Measurements from ENCODE around the gene GC. TPM values are rescaled to one million over a fixed set of nuclear protein-coding genes. Genes with fewer than 3 reads are reported as not detected.

The GC gene
- total RNA-seq, 1 donor from 2014 or later = not detected

DNA sequence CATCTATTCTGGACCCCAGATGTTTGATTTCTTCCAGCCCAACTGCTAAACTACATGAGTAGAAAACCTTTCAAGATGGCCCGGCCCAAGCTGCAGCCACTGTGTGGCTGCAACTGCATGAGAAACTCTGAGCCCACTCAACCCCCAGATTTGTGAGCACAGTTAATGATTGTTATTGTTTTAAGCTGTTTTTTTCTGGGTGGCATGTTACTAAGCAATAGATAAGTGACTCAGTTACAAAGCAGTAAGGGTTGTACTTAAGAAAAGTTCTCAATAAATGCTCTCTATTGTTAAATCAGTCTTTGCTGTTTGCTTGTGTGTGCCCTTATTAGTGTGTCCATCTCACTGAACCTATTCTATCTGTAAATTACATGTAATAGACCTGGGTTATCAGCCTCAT lies 51.8 kb downstream of the GC start:
- no peak overlapping the region for H2AFZ ChIP-seq (ENCODE audit: low read depth, low read length)
- H3K36me3 Mint-ChIP-seq (ENCODE audit: low read depth, unreplicated experiment) = no peaks in the 10 kb centered on the region
- no peak overlapping the region for H3K27ac Mint-ChIP-seq (ENCODE audit: unreplicated experiment)

DNA sequence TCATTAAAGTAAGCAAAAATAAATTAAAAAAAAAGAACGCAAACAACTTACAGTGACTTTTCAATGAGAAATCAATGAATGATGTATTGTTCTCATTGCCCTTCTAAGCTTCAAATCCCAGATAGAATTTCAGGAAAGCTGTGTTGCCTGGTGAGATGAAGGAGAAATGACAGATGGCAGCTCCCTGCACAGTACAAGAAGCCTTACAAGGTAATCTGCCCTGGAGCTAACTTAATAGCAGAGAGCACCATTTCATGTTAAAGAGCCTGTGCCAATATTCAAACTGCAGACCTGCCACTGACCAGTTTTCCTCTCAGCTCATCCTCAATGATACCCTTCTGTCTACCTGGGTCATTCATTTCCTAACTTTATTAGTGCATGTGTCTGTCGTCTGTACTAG lies 54.0 kb downstream of the GC start:
- FAIRE-seq (no peak), DNase-seq (ENCODE audit: low read depth) (no peak)
- H3K4me3 Mint-ChIP-seq (ENCODE audit: unreplicated experiment) = no peak overlapping the region
- Histone ChIP-seq H4K20me1 (ENCODE audit: insufficient read depth, low read length) (no peaks in the 10 kb centered on the region), H3K27me3 (ENCODE audit: insufficient read depth, low read length) (no peaks in the 10 kb centered on the region), H3K27ac (ENCODE audit: low read depth, low read length) (no peak overlapping the region), H3K79me2 (ENCODE audit: insufficient read depth, low read length) (no peaks in the 10 kb centered on the region), H2AFZ (ENCODE audit: low read depth, low read length) (no peak overlapping the region), H3K4me1 (ENCODE audit: insufficient read depth, low read length) (no peaks in the 10 kb centered on the region), H3K4me2 (ENCODE audit: low read length) (no peak overlapping the region), H3K36me3 (ENCODE audit: insufficient read depth, low read length) (no peaks in the 10 kb centered on the region), H3K9me3 (ENCODE audit: insufficient read depth, low read depth, low read length) (no peaks in the 10 kb centered on the region), H3K4me3 (ENCODE audit: insufficient read depth, low read depth, low read length) (no peak overlapping the region), H3K9ac (ENCODE audit: low read length) (no peak overlapping the region)
- H3K27ac Mint-ChIP-seq (ENCODE audit: unreplicated experiment) = no peak overlapping the region
- TF ChIP-seq, protein P1, sequence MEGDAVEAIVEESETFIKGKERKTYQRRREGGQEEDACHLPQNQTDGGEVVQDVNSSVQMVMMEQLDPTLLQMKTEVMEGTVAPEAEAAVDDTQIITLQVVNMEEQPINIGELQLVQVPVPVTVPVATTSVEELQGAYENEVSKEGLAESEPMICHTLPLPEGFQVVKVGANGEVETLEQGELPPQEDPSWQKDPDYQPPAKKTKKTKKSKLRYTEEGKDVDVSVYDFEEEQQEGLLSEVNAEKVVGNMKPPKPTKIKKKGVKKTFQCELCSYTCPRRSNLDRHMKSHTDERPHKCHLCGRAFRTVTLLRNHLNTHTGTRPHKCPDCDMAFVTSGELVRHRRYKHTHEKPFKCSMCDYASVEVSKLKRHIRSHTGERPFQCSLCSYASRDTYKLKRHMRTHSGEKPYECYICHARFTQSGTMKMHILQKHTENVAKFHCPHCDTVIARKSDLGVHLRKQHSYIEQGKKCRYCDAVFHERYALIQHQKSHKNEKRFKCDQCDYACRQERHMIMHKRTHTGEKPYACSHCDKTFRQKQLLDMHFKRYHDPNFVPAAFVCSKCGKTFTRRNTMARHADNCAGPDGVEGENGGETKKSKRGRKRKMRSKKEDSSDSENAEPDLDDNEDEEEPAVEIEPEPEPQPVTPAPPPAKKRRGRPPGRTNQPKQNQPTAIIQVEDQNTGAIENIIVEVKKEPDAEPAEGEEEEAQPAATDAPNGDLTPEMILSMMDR (IDR thresholded peaks at IDR 0.05; ENCODE audit: insufficient read depth, low read depth, low read length) = no peak
- TF ChIP-seq EZH2 (IDR thresholded peaks at IDR 0.05; ENCODE audit: insufficient read depth, low read length) = no peak
- H3K36me3 Mint-ChIP-seq (ENCODE audit: low read depth, unreplicated experiment) = no peaks in the 10 kb centered on the region
- peaks cover 2% of the 10 kb centered on the region for H3K27me3 Mint-ChIP-seq (ENCODE audit: low read depth, unreplicated experiment)
- H3K9me3 Mint-ChIP-seq (ENCODE audit: unreplicated experiment) = no peaks in the 10 kb centered on the region
- H3K4me1 Mint-ChIP-seq (ENCODE audit: low read depth, unreplicated experiment) = peaks cover 2% of the 10 kb centered on the region

More for the DNA sequence above, 51.8 kb downstream of the GC start:
- Histone ChIP-seq H3K4me1 (ENCODE audit: insufficient read depth, low read length) (no peaks in the 10 kb centered on the region), H3K27ac (ENCODE audit: low read depth, low read length) (no peak overlapping the region), H3K4me3 (ENCODE audit: insufficient read depth, low read depth, low read length) (no peak overlapping the region), H3K36me3 (ENCODE audit: insufficient read depth, low read length) (no peaks in the 10 kb centered on the region), H3K79me2 (ENCODE audit: insufficient read depth, low read length) (no peaks in the 10 kb centered on the region), H3K9me3 (ENCODE audit: insufficient read depth, low read depth, low read length) (no peaks in the 10 kb centered on the region), H3K27me3 (ENCODE audit: insufficient read depth, low read length) (no peaks in the 10 kb centered on the region), H3K9ac (ENCODE audit: low read length) (no peak overlapping the region), H3K4me2 (ENCODE audit: low read length) (no peak overlapping the region), H4K20me1 (ENCODE audit: insufficient read depth, low read length) (no peaks in the 10 kb centered on the region)
- no peak for DNase-seq (ENCODE audit: low read depth)
- peaks cover 2% of the 10 kb centered on the region for H3K4me1 Mint-ChIP-seq (ENCODE audit: low read depth, unreplicated experiment)
- no peak overlapping the region for H3K4me3 Mint-ChIP-seq (ENCODE audit: unreplicated experiment)
- no peaks in the 10 kb centered on the region for H3K27me3 Mint-ChIP-seq (ENCODE audit: low read depth, unreplicated experiment)
- H3K9me3 Mint-ChIP-seq (ENCODE audit: unreplicated experiment) = peaks cover 2% of the 10 kb centered on the region
- TF ChIP-seq, protein P1 (IDR thresholded peaks at IDR 0.05; ENCODE audit: insufficient read depth, low read depth, low read length) = no peak
- TF ChIP-seq EZH2 (IDR thresholded peaks at IDR 0.05; ENCODE audit: insufficient read depth, low read length) = no peak
- FAIRE-seq = no peak

DNA sequence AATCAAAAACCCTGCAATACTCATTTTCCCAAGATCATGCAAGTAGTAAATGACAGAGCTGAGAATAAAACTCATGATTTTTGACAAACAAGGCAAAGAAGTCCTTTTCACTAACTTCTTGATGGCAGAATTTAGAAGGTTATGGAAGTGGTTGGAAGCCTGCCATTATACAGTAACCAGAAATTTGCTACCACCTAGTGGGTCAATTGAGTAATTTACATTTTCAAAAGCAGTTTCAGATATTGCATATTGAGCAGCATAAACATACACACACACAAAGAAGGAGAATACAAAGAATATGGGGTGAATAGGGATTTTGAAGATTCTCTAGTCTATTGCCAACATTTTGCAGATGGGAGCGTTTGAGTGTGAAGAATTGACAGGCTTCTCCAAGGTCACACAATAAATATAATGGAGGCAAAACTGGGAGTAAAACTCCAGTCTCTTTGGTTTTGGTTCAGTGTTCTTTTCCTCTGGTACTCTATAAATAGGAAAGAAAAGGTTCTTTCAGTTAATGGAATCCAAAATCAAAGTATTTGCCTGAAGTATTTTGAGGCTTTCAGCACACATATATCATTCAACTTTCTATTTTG lies 70.2 kb downstream of the GC start:
- FAIRE-seq (peak; percentile 91), DNase-seq (ENCODE audit: low read depth) (peak; percentile 38)
- H3K4me3 ChIP-seq (ENCODE audit: insufficient read depth, low read depth, low read length) = no peak overlapping the region
- Mint-ChIP-seq H3K27me3 (ENCODE audit: low read depth, unreplicated experiment) (no peaks in the 10 kb centered on the region), H3K4me1 (ENCODE audit: low read depth, unreplicated experiment) (peaks cover 12% of the 10 kb centered on the region), H3K9me3 (ENCODE audit: unreplicated experiment) (peaks cover 3% of the 10 kb centered on the region), H3K36me3 (ENCODE audit: low read depth, unreplicated experiment) (no peaks in the 10 kb centered on the region), H3K4me3 (ENCODE audit: unreplicated experiment) (no peak overlapping the region), H3K27ac (ENCODE audit: unreplicated experiment) (no peak overlapping the region)
- no peaks in the 10 kb centered on the region for H3K36me3 ChIP-seq (ENCODE audit: insufficient read depth, low read length)
- H3K4me2 ChIP-seq (ENCODE audit: low read length) = no peak overlapping the region
- no peaks in the 10 kb centered on the region for H3K9me3 ChIP-seq (ENCODE audit: insufficient read depth, low read depth, low read length)
- H4K20me1 ChIP-seq (ENCODE audit: insufficient read depth, low read length) = no peaks in the 10 kb centered on the region
- H3K4me1 ChIP-seq (ENCODE audit: insufficient read depth, low read length) = peaks cover 6% of the 10 kb centered on the region
- no peaks in the 10 kb centered on the region for H3K79me2 ChIP-seq (ENCODE audit: insufficient read depth, low read length)
- TF ChIP-seq, protein P1 (IDR thresholded peaks at IDR 0.05; ENCODE audit: insufficient read depth, low read depth, low read length) = peak; percentile 56
- TF ChIP-seq EZH2 (IDR thresholded peaks at IDR 0.05; ENCODE audit: insufficient read depth, low read length) = no peak
- H3K27me3 ChIP-seq (ENCODE audit: insufficient read depth, low read length) = no peaks in the 10 kb centered on the region
- H2AFZ ChIP-seq (ENCODE audit: low read depth, low read length) = no peak overlapping the region
- no peak overlapping the region for H3K27ac ChIP-seq (ENCODE audit: low read depth, low read length)
- no peak overlapping the region for H3K9ac ChIP-seq (ENCODE audit: low read length)
